Neural progenitor cell (in vitro differentiated cells): ENCODE results near the gene AGAP3.

Experiments
- CTCF ChIP-seq: fragments of 200-600 bp; sonication (generic); IDR thresholded peaks from 2 replicates; pipeline ENCODE4 v1.5.1; 2017; ENCODE audit warnings: antibody characterized with exemption, mild to moderate bottlenecking
- EZH2 ChIP-seq: fragments of 200-600 bp; sonication (generic); IDR thresholded peaks from 2 replicates; pipeline ENCODE4 v1.6.1; 2017; ENCODE audit warnings: antibody characterized with exemption, mild to moderate bottlenecking, moderate library complexity

- TF ChIP-seq CTCF (peak; percentile 10), EZH2 (no peak)
Measured at GRCh38 chr7:151060416-151061212, 25.7 kb upstream of the AGAP3 start.
